CD4-positive, alpha-beta memory T cell (primary cell): Measurements from ENCODE around the gene PBLD. TPM values are rescaled to one million over a fixed set of nuclear protein-coding genes. Genes with fewer than 3 reads are reported as not detected.
A peak's percentile ranks its signal among the peaks of the same experiment; 100 is the strongest.

Experiments
- CTCF ChIA-PET: fragments of 350-600 bp; sonication (Branson Sonifier 250); formaldehyde crosslinking; loops from one replicate; lab custom pipeline; 2021; ENCODE audit warnings: inconsistent platforms; ENCODE audit not compliant: partially characterized antibody; lab: Charles Lee
- POLR2A ChIA-PET: fragments of 350-600 bp; sonication (Branson Sonifier 250); formaldehyde crosslinking; loops from one replicate; lab custom pipeline; 2021; ENCODE audit not compliant: partially characterized antibody; lab: Charles Lee
- DNase-seq, 5 donors: peaks; one replicate each; pipeline versions ENCODE4 v3.0.0 to v3.0.0-alpha.2; 2020 to 2022; ENCODE audit warnings: mixed read lengths in 1 of 5
- H3K27ac ChIP-seq: one replicate; pipeline ENCODE4 v1.7.0; 2013; ENCODE audit warnings: low read depth, low read length
- H3K27me3 ChIP-seq: 2 replicates; pipeline ENCODE4 v1.7.0; 2013; ENCODE audit warnings: mild to moderate bottlenecking, low read length, moderate library complexity; ENCODE audit not compliant: insufficient read depth
- H3K36me3 ChIP-seq: 2 replicates; pipeline ENCODE4 v1.7.0; 2013; ENCODE audit warnings: mild to moderate bottlenecking, low read length, moderate library complexity; ENCODE audit not compliant: insufficient read depth
- H3K4me1 ChIP-seq: 2 replicates; pipeline ENCODE4 v1.7.0; 2013; ENCODE audit warnings: mild to moderate bottlenecking, low read length, moderate library complexity; ENCODE audit not compliant: insufficient read depth
- H3K4me3 ChIP-seq, 2 donors: one replicate each; pipeline ENCODE4 v1.7.0; 2013; ENCODE audit warnings: low read length in 2 of 2, mild to moderate bottlenecking in 1 of 2
- H3K9me3 ChIP-seq, 2 donors: one replicate each; pipeline ENCODE4 v1.7.0; 2013; ENCODE audit warnings: low read length in 2 of 2, control low read depth in 1 of 2; ENCODE audit not compliant: control insufficient read depth in 1 of 2
- H3K27ac Mint-ChIP-seq, 7 donors: one replicate each; pipeline ENCODE4 v1.8.0; 2020 to 2021; ENCODE audit warnings: mixed read lengths in 7 of 7, mild to moderate bottlenecking in 6 of 7, inconsistent platforms in 3 of 7, moderate library complexity in 3 of 7
- H3K27me3 Mint-ChIP-seq, 2 donors: one replicate each; pipeline ENCODE4 v1.8.0; 2020 to 2021; ENCODE audit warnings: mixed read lengths in 2 of 2
- H3K36me3 Mint-ChIP-seq, 2 donors: one replicate each; pipeline ENCODE4 v1.8.0; 2020 to 2021; ENCODE audit warnings: mixed read lengths in 2 of 2, inconsistent platforms in 1 of 2, mild to moderate bottlenecking in 1 of 2
- H3K4me1 Mint-ChIP-seq, 4 donors: one replicate each; pipeline ENCODE4 v1.8.0; 2020 to 2021; ENCODE audit warnings: mixed read lengths in 4 of 4, mild to moderate bottlenecking in 1 of 4
- H3K4me3 Mint-ChIP-seq, 8 donors: one replicate each; pipeline ENCODE4 v1.8.0; 2020 to 2021; ENCODE audit warnings: mixed read lengths in 8 of 8, mild to moderate bottlenecking in 7 of 8, moderate library complexity in 6 of 8, inconsistent platforms in 3 of 8
- H3K9me3 Mint-ChIP-seq, 8 donors: one replicate each; pipeline ENCODE4 v1.8.0; 2020 to 2021; ENCODE audit warnings: mixed read lengths in 8 of 8, mild to moderate bottlenecking in 5 of 8, inconsistent platforms in 3 of 8, moderate library complexity in 1 of 8
- intact Hi-C: fragments of 100-400 bp; cut with micrococcal nuclease; formaldehyde crosslinking; loops from one replicate; pipeline ENCODE4 v1.15.1; 2023
- polyA plus RNA-seq, 2 donors: library from polyadenylated mRNA; unstranded; fragments of 300-500 nt; fragmentation: Illumina TruSeq; gene quantifications; one replicate each; pipeline ENCODE4 v1.2.3, GENCODE V29; 2021
- total RNA-seq, 2 experiments: library from RNA; stranded (reverse); gene quantifications; one replicate each; pipeline ENCODE4 v1.2.3, GENCODE V29; 2021

Gene PBLD
- total and polyA plus RNA-seq, 4 experiments from 2014 or later = 1.0 to 3.0 (median 2.3) TPM

- ChIA-PET POLR2A (no interaction called here), CTCF (interaction anchor here (1.5 to 2.5 kb wide), 3 partner anchors 11 to 15 kb away, joined by 3 to 15 read pairs (median 6); no protein-coding TSS in a partner anchor)
- H3K27me3 ChIP-seq = no peaks in the 10 kb centered on the region
- Mint-ChIP-seq H3K27me3 (no peaks in the 10 kb centered on the region), H3K36me3 (peaks cover 19 to 39% of the 10 kb centered on the region in 2 donors), H3K4me3 (no peak overlapping the region), H3K27ac (peak overlapping the region in 1 of 7 donors; percentile 18), H3K4me1 (no peaks in the 10 kb centered on the region), H3K9me3 (no peaks in the 10 kb centered on the region)
- peaks cover 12% of the 10 kb centered on the region for H3K36me3 ChIP-seq
- no peak overlapping the region for H3K27ac ChIP-seq
- H3K9me3 ChIP-seq = no peaks in the 10 kb centered on the region
- intact Hi-C loops = no loop called here
- no peak for DNase-seq
- no peaks in the 10 kb centered on the region for H3K4me1 ChIP-seq
- H3K4me3 ChIP-seq = no peak overlapping the region
These were observed 29.9 kb upstream of the PBLD start for GRCh38 chr10:68362590-68362989.

- Mint-ChIP-seq H3K36me3 (peaks cover 22 to 34% of the 10 kb centered on the region in 2 donors), H3K4me3 (no peak overlapping the region), H3K27me3 (no peaks in the 10 kb centered on the region), H3K4me1 (no peaks in the 10 kb centered on the region), H3K9me3 (no peaks in the 10 kb centered on the region), H3K27ac (no peak overlapping the region)
- no peak overlapping the region for H3K4me3 ChIP-seq
- ChIA-PET CTCF (interaction anchor here (1.0 kb wide), 1 partner anchor 56 kb away, joined by 3 read pairs; no protein-coding TSS in a partner anchor), POLR2A (interaction anchor here (0.8 kb wide), 1 partner anchor 26 kb away, joined by 3 read pairs; the partner anchor contains the start of gene PBLD)
- no peak for DNase-seq
- no peaks in the 10 kb centered on the region for H3K9me3 ChIP-seq
- no peaks in the 10 kb centered on the region for H3K27me3 ChIP-seq
- no peaks in the 10 kb centered on the region for H3K4me1 ChIP-seq
- intact Hi-C loops = no loop called here
- no peak overlapping the region for H3K27ac ChIP-seq
- H3K36me3 ChIP-seq = peaks cover 20% of the 10 kb centered on the region
These were observed 26.5 kb upstream of the PBLD start for GRCh38 chr10:68359189-68359588.

GRCh38 chr10:68353537-68353936 lies 20.8 kb upstream of the PBLD start:
- Mint-ChIP-seq H3K4me3 (no peak overlapping the region), H3K9me3 (no peaks in the 10 kb centered on the region), H3K27me3 (no peaks in the 10 kb centered on the region), H3K27ac (no peak overlapping the region), H3K36me3 (peaks cover 14 to 30% of the 10 kb centered on the region in 2 donors), H3K4me1 (peaks cover 0 to 3% (median 2%) of the 10 kb centered on the region in 4 donors)
- ChIA-PET CTCF (interaction anchor here (1.1 kb wide), 1 partner anchor 141 kb away, joined by 3 read pairs; no protein-coding TSS in a partner anchor), POLR2A (no interaction called here)
- intact Hi-C loops = no loop called here
- no peaks in the 10 kb centered on the region for H3K27me3 ChIP-seq
- DNase-seq = no peak
- no peak overlapping the region for H3K4me3 ChIP-seq
- H3K4me1 ChIP-seq = no peaks in the 10 kb centered on the region
- no peak overlapping the region for H3K27ac ChIP-seq
- peaks cover 8% of the 10 kb centered on the region for H3K36me3 ChIP-seq
- no peaks in the 10 kb centered on the region for H3K9me3 ChIP-seq

- H3K36me3 Mint-ChIP-seq = peaks cover 15 to 45% of the 10 kb centered on the region in 2 donors
- H3K9me3 ChIP-seq = no peaks in the 10 kb centered on the region
- ChIA-PET CTCF (interaction anchor here (0.6 to 4.0 kb wide), 27 partner anchors 9 to 870 kb away, joined by 3 to 41 read pairs (median 4); partner anchors contain the start of genes ATOH7, HNRNPH3 and PBLD), POLR2A (interaction anchor here (0.8 to 6.7 kb wide), 4 partner anchors 9 to 427 kb away, joined by 3 to 62 read pairs (median 4); partner anchors contain the start of genes HNRNPH3 and PBLD)
- no peaks in the 10 kb centered on the region for H3K27me3 ChIP-seq
- peak; percentile 42 to 58 (median 49) for DNase-seq
- intact Hi-C loops = loop anchor here (1.0 kb wide), 2 partner anchors 10 to 136 kb away; no protein-coding TSS in a partner anchor
- no peaks in the 10 kb centered on the region for H3K9me3 Mint-ChIP-seq
- H3K27ac Mint-ChIP-seq = peak overlapping the region; percentile 4 to 85 (median 79)
- peaks cover 16% of the 10 kb centered on the region for H3K36me3 ChIP-seq
- no peaks in the 10 kb centered on the region for H3K27me3 Mint-ChIP-seq
- H3K4me1 ChIP-seq = no peaks in the 10 kb centered on the region
- no peak overlapping the region for H3K4me3 ChIP-seq
- no peak overlapping the region for H3K27ac ChIP-seq
- H3K4me1 Mint-ChIP-seq = peaks cover 2 to 8% (median 5%) of the 10 kb centered on the region in 4 donors
- H3K4me3 Mint-ChIP-seq = no peak overlapping the region
These were observed 15.6 kb upstream of the PBLD start for GRCh38 chr10:68348265-68348741.

- no peak for DNase-seq
- Histone ChIP-seq H3K36me3 (peaks cover 24% of the 10 kb centered on the region), H3K27me3 (no peaks in the 10 kb centered on the region), H3K4me3 (no peak overlapping the region), H3K9me3 (no peaks in the 10 kb centered on the region), H3K4me1 (no peaks in the 10 kb centered on the region), H3K27ac (no peak overlapping the region)
- H3K27me3 Mint-ChIP-seq = no peaks in the 10 kb centered on the region
- intact Hi-C loops = no loop called here
- H3K4me1 Mint-ChIP-seq = peaks cover 5 to 9% (median 6%) of the 10 kb centered on the region in 4 donors
- ChIA-PET POLR2A (interaction anchor here (6.7 kb wide), 1 partner anchor 13 kb away, joined by 62 read pairs; the partner anchor contains the start of genes HNRNPH3 and PBLD), CTCF (interaction anchor here (0.7 to 4.0 kb wide), 6 partner anchors 13 to 558 kb away, joined by 3 to 41 read pairs (median 12); partner anchors contain the start of genes HNRNPH3 and PBLD)
- H3K36me3 Mint-ChIP-seq = peaks cover 25 to 45% of the 10 kb centered on the region in 2 donors
- peak overlapping the region in 5 of 7 donors; percentile 53 to 70 (median 64) for H3K27ac Mint-ChIP-seq
- no peak overlapping the region for H3K4me3 Mint-ChIP-seq
- H3K9me3 Mint-ChIP-seq = no peaks in the 10 kb centered on the region
These were observed 14.0 kb upstream of the PBLD start for GRCh38 chr10:68346774-68347173.

GRCh38 chr10:68345621-68346020 lies 12.9 kb upstream of the PBLD start:
- no peak for DNase-seq
- intact Hi-C loops = no loop called here
- POLR2A ChIA-PET = interaction anchor here (6.7 kb wide), 1 partner anchor 12 kb away, joined by 62 read pairs; the partner anchor contains the start of genes HNRNPH3 and PBLD
- no peaks in the 10 kb centered on the region for H3K9me3 Mint-ChIP-seq
- CTCF ChIA-PET = interaction anchor here (1.3 to 4.0 kb wide), 2 partner anchors 12 to 133 kb away, joined by 3 to 39 read pairs; partner anchors contain the start of genes HNRNPH3 and PBLD
- Histone ChIP-seq H3K4me3 (no peak overlapping the region), H3K36me3 (peaks cover 36% of the 10 kb centered on the region), H3K27me3 (no peaks in the 10 kb centered on the region), H3K4me1 (no peaks in the 10 kb centered on the region), H3K27ac (no peak overlapping the region), H3K9me3 (no peaks in the 10 kb centered on the region)
- no peaks in the 10 kb centered on the region for H3K27me3 Mint-ChIP-seq
- peaks cover 5 to 10% (median 9%) of the 10 kb centered on the region in 4 donors for H3K4me1 Mint-ChIP-seq
- H3K27ac Mint-ChIP-seq = peak overlapping the region in 3 of 7 donors; percentile 11 to 23 (median 19)
- peak overlapping the region in 1 of 8 donors; percentile 22 for H3K4me3 Mint-ChIP-seq
- peaks cover 34 to 57% of the 10 kb centered on the region in 2 donors for H3K36me3 Mint-ChIP-seq

- no peak overlapping the region for H3K4me3 Mint-ChIP-seq
- Histone ChIP-seq H3K27me3 (no peaks in the 10 kb centered on the region), H3K36me3 (peaks cover 60% of the 10 kb centered on the region), H3K4me3 (no peak overlapping the region), H3K27ac (no peak overlapping the region), H3K4me1 (peaks cover 10% of the 10 kb centered on the region), H3K9me3 (no peaks in the 10 kb centered on the region)
- H3K27me3 Mint-ChIP-seq = no peaks in the 10 kb centered on the region
- H3K27ac Mint-ChIP-seq = peak overlapping the region in 1 of 7 donors; percentile 5
- H3K36me3 Mint-ChIP-seq = peaks cover 50 to 70% of the 10 kb centered on the region in 2 donors
- H3K9me3 Mint-ChIP-seq = no peaks in the 10 kb centered on the region
- CTCF ChIA-PET = no interaction called here
- intact Hi-C loops = no loop called here
- H3K4me1 Mint-ChIP-seq = peaks cover 8 to 23% (median 14%) of the 10 kb centered on the region in 4 donors
- no peak for DNase-seq
- POLR2A ChIA-PET = interaction anchor here (0.6 to 6.7 kb wide), 3 partner anchors 10 to 413 kb away, joined by 3 to 62 read pairs (median 14); partner anchors contain the start of genes HNRNPH3 and PBLD
These were observed 10.3 kb upstream of the PBLD start for GRCh38 chr10:68342909-68343516.
